Caki2 (cell line): ENCODE data around the gene MISP3. TPM values are rescaled to one million over a fixed set of nuclear protein-coding genes. Genes with fewer than 3 reads are reported as not detected.

Experiments
- DNase-seq: peaks from one replicate; pipeline ENCODE4 v3.0.0-alpha.2; 2015; ENCODE audit warnings: low read depth
- in situ Hi-C: cut with HindIII; loops from 2 replicates; pipeline ENCODE4 v1.10.0; 2016; ENCODE audit warnings: low sequenced_read_pairs, low pct_unique_long_range_greater_than_20kb, mixed read lengths
- total RNA-seq: library from RNA; depleted of rRNA; stranded (reverse); fragments of >200 nt; shearing (Covaris generic); gene quantifications from 2 replicates; pipeline ENCODE4 v1.2.3, GENCODE V29; 2014; ENCODE audit warnings: low replicate concordance

The MISP3 gene
- total RNA-seq, 1 experiment from 2014 or later = 2.5 TPM

DNA sequence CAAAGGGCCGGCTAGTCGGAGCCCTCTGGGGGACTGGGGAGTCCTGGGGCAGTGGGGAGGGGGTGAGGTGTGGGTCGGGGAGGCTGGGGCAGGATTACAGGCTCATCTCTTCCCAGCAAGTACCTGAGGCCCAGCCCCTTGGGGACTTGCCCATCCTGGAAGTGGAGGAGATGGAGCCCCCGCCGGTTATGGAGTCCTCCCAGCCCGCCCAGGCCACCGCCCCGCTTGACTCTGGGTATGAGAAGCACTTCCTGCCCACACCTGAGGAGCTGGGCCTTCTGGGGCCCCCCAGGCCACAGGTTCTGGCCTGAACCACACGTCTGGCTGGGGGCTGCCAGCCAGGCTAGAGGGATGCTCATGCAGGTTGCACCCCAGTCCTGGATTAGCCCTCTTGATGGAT is 20.6 kb upstream of the MISP3 start:
- no peak for DNase-seq
- in situ Hi-C loops = no loop called here

DNA sequence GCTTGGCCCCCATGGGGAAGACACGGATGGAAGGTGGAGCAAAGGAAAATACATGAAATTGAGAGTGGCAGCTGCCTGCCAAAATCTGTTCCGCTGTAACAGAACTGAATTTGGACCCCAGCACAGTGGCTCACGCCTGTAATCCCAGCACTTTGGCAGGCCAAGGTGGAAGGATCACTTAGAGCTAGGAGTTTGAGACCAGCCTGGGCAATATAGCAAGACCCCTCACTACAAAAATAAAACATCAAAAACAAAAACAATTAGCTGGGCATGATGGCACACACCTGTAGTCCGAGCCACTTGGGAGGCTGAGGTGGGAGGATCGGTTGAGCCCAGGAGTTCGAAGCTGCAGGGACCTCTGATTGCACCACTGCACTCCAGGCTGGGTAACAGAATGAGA is 20.1 kb upstream of the MISP3 start:
- in situ Hi-C loops = no loop called here
- DNase-seq = no peak

DNA sequence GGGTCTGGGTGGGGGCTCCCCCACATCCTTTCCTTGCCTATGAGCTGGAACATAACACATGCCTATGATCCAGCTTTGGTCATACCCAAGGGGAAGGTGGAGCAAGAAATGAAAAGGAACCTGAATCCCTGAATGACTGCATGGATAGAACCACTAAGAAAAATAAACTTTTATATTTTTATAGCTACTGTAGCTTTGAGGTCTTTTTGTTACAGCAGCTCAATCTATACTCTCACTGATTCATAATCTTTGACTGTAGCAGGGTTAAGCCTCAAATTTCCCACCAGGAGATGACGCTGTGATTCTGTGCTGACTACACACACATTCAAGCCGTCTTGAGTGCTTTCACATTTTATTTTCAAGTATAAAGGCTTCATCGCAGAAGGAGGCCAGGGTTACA is 19.6 kb upstream of the MISP3 start:
- no peak for DNase-seq
- in situ Hi-C loops = no loop called here

DNA sequence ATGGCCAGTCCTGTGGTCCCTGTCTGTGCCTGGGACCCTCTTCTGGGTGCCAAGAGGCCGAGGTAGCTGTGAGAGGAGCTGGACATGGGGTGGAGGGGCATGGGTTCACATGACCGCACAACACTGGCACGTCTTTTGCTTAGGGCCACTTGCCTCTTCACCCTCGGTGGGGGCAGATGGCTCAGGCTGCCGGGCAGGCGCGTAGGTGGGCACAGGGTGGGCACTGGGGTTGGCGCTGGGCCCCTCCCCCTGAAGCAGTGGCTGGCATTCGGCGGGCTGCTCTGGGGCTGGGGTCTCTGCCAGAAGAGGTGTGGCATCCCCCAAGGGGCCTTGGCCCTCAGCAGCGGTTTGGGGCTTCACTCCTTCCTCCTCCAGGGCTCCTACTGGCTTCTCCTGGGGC is 19.1 kb upstream of the MISP3 start:
- DNase-seq = no peak
- in situ Hi-C loops = no loop called here

DNA sequence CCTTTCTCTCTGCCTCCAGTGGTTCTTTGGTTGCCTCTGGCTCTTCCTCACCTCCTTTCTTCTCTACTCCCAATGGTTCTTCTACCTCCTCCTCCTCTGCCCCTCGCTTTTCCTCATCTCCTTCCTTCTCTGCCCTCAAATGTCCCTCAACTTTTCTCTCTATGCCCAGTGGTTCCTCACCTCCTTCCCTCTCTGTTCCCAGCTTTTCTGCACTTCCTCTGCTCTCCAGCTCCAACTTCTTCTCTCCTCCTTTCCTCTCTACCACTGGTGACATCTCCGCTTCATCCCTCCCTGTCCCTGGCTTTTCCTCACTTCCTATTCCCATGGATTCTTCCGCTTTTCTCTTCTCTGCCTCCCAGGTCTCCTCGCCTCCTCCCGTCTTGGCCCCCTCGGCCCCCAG is 18.5 kb upstream of the MISP3 start:
- no peak for DNase-seq
- in situ Hi-C loops = no loop called here

DNA sequence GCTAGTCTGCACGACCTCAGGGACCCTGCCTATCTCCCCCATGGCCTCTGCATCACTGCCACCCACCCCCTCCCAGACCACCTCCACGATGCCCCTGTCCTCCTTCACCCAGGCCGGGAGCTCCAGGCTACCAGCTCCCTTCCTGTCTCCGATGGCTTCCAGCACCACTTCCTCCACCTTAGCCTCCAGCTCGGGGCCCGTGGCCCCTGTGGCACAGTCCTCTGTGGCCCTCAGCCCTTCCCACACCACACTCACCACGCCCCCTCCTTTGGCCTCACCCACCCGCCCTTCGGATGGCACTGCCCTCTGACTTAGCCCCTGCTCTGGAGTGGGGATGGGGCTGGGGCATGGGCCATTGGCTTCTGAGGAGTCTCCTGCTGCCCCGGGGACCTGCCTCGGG is 17.9 kb upstream of the MISP3 start:
- in situ Hi-C loops = no loop called here
- no peak for DNase-seq

DNA sequence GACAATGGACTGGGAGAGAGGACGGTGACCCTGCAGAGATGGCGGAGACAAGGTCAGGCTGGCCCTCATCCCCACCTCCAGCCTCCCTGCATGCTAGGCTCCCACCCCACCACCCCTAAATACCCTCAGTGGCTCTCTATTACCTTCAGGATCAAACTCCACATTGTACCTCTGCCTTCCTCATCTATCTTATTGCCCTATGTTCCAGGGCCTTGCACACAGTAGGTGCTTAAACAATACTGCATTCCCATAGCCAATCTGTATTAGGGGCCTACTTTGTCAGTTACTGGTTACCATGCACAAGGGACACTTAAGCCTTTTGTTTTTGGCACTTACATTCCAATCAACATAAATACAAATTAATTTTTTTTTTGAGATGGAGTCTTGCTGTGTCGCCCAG is 17.2 kb upstream of the MISP3 start:
- no peak for DNase-seq
- in situ Hi-C loops = no loop called here

DNA sequence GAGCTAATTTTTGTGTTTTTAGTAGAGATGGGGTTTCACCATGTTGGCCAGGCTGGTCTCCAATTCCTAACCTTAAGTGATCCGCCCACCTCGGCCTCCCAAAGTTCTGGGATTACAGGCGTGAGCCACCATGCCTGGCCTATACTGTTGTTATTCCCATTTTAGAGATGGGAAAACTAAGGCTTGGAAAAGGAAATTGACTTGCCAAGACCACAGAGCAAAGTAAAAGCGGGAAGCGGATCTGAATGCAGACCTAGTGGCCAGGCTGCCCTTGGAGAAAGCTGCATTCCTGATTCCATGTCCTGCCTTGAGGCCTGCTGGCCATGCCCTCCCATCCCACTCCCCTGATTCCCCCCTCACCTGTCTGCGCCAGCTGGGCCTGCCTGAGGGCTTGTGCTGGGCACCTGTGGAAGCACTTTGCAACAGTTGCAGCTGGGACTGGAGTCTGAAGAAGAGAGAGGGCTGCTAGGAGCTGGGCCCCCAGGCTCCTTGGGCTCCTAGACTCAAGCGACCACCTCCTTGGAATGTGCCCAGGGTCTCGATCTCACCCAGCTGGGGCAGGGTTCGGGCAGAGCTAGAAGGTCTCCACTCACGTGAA is 16.4 kb upstream of the MISP3 start:
- in situ Hi-C loops = no loop called here

DNA sequence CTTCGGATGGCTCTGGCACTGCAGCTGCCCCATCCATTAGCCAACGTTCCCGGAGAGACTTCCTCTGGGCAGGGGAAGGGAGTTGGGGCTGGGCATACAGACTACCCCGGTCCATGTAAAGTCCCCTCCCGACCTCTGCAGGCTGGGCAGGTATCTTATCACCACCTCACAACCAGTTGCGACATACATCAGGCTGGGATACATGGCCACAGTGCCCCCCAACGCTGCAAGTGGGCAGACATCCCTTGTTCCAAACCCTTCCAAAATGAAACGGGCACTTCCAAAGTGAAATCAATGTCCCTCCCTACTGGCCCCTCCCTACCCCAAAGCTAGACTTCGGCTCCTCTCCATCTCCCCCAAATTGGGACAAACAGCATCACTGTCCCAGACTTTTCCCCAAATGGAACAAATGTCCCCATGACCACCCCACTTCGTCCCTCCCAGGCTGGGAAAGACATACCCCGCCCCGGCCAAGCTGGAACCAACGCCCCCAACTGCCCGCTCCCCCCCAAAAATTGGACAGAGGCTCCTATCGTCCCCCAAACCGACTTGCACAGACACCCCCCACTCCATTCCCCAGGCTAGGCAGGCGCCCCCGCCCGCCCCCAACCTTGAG is 15.7 kb upstream of the MISP3 start:
- in situ Hi-C loops = no loop called here
- DNase-seq = no peak

More for the DNA sequence above, 16.4 kb upstream of the MISP3 start:
- no peak for DNase-seq

DNA sequence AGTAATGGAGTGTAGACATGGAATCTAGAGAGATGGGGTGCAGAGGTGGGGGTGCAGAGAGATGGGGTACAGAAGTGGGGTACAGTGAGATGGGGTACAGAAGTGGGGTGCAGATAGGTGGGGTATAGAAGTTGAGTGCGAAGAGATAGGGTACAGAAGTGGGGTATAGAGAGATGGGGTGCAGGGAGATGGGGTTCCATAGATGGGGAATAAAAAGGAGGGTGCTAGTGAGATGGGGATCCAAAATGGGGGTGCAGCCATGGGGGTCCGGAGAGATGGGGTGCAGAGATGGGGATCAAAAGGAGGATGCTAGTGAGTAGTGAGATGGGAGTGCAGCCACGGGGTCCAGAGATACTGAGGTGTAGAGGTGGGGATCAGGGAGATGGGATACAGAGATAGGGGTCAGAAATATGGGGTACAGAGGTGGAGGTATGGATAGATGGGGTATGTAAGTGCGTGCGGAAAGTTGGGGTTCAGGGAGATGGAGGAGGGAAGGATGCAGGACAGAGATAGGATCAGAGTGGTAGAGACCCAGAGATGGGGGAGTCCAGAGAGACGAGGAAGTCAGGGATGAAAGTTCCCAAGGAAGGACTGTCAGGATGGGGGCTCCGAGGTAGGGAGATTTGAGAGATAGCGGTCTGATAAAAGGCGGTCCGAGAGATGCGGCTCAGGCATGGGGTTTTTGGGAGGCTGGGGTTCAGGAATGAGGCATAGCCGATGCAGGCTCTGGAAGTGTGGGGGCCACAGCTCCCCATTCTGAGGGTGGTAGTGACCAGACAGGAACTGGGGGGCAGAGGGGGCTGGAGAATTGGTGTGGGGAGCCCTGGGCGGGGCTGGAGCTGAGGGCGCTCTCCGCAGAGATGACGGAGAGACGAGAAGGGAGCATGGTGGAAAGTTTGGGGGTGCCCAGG is 14.1 kb upstream of the MISP3 start:
- in situ Hi-C loops = no loop called here
- DNase-seq = no peak

DNA sequence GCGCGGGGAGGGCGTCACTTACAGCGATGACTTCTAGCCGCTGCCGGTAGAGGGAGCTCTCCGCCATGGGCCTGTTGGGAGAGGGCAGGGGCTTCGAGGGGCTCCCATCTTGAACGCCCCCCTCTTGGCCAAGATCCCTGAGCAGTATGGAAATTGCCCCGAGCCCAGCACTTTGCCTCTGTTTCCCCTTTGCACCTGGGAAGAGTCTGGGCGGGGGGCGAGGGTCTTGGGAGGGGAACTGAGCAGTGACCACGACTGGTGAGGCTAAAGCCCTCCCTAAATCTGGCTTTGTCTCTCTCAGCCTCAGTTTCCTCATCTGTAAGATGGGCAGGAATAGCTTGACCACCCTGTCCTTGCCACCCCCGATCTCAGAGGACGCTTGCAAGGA is 13.5 kb upstream of the MISP3 start:
- in situ Hi-C loops = no loop called here

DNA sequence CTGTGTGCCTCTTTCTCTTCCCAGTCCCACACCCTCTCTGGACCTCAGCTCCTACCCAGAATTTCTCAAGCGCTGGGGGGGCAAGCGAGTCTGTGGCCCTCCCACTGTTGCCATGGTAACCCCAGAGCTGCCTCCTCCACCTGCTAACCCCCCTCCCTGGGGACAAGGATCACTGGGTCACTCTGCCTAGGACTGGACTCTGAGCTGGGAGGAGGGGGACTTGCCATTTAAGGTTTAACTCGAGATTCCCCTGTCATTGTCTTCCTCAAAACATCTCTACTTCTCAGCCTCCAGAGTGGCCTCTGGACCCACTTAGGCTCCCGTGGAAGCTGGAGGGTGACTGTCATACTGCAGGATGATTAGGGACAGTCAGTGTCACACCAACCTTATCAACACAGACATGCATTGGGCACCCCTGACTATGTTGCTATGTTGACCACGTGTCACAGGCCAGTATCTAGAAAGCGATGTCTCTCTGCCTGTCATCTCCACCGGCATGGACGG is 12.9 kb upstream of the MISP3 start:
- in situ Hi-C loops = no loop called here
- no peak for DNase-seq

More for the DNA sequence above, 13.5 kb upstream of the MISP3 start:
- no peak for DNase-seq

DNA sequence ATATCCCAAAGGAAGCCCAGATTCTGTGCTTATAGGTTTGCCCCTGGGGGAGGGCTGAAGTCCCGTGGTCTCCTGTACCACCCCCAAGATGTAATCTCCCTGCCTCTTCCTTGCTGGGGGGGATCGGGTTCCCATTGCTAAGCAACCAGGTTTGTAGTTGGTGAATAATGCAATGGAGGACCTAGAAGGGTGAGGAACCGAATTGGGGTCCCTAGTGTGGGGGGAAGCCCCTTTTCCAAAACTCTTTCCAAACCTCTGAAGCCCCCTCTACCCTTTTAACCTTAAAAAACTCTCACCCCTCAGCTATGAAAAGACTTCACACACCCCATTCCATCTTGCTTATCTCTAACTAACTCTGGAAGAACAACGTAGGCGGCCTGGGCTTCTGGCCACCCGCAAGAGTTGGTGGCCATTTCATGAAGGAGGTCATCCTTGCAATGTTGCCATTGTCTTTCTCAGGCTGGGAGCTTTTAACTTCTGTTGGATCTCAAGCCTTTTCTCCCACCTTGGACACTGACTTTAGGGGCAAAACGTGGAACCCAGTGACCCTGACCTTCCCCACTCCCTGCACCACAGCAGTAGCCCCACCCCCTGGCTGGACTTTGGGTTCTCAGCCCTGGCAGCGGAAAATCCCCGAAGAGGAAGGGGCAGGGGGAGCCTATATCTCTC is 11.4 kb upstream of the MISP3 start:
- in situ Hi-C loops = no loop called here
- DNase-seq = no peak

DNA sequence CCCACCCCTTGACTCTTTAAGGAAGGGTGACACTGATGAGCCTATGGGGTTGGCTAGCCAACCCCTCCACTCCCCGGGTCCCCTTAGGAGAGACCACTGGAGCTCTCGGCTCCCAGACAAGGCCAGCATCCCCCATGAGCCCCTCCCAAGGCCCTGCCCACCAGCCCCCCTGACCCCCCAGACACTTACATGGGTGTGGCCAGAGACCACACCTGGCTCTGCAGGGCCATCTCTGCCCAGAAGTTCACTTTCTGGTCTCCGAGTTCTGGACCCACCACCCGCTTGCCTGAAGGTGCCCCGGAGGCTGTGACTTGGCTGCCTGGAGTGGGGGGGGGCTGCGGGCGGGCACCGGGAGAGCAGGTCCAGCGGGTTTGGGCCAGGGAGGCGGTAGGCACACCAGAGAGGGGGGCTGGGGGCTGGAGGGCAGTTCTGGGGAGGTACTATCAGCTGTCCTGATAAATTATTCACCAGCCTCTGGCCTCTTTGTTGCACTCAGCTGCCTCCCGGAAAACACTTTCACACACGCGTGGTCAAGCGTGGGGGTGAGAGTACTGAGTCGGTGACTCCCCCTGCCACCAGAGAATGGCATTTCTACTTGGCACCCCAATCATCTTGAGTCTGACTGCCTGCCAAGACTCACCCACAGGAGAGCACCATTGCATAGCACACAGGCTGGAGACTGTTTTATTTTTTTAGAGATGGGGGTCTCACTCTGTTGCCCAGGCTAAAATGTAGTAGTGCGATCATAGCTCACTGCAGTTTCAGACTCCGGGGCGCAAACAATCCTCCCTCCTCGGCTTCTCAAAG is 10.6 kb upstream of the MISP3 start, which contains the start of gene PALM3:
Gene PALM3 (minus strand): TSS at position 326 of the 807 bp plus-strand sequence. CDS start 96 bp downstream, at position 230.
- DNase-seq = no peak
- in situ Hi-C loops = no loop called here

DNA sequence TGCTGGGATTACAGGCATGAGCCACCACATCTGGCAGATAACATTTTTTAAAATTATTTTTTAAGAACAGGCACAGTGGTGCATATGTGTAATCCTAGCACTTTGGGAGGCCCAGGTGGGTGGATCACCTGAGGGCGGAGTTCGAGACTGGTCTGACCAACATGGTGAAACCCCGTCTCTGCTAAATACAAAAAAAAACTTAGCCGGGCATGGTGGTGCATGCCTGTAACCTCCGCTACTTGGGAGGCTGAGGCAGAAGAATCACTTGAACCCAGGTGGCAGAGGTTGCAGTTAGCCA is 10.1 kb upstream of the MISP3 start:
- in situ Hi-C loops = no loop called here
- DNase-seq = no peak

DNA sequence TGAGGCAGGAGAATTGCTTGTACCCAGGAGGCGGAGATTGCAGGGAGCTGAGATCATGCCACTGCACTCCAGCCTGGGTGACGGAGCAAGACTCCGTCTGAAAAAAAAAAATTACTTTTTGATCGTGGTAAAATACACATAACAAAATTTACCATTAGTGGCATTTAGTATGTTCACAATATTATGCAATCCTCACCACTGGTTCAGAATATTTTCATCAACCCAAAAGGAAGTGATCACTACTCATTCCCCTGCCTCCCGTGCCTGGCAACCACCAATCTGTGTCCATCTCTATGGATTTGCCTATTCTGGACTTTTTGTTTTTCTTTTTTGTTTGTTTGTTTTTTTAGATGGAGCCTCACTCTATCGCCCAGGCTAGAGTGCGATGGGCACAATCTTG is 9.5 kb upstream of the MISP3 start:
- in situ Hi-C loops = no loop called here
- no peak for DNase-seq

DNA sequence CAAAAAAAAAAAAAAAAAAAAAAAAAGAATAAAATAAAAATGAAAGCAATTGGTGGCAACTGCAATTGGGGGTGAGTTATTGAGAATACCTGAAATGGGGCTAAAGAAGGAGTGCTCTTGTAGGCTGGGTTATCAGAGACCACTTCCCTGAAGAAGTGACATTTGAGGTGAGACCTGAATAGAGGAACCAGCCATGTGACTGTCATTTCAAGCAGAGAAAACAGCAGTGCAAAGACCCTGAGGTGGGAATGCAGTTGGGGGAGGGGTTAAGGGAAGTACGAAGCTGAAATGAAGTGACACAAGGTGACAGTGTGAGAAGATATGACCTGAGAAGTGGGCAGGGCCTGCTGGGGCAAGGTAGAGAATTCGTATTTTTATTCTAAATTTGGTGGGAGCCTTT is 6.5 kb upstream of the MISP3 start:
- in situ Hi-C loops = no loop called here
- DNase-seq = no peak
